Mesangial cell (primary cell): ENCODE data around the gene PNP. TPM values are rescaled to one million over a fixed set of nuclear protein-coding genes. Genes with fewer than 3 reads are reported as not detected.

ENCODE experiments used
- total RNA-seq: library from RNA; depleted of rRNA; stranded (reverse); fragments of >200 nt; gene quantifications from 2 replicates; pipeline ENCODE4 v1.2.3, GENCODE V29; 2015

Gene PNP
- total RNA-seq = 32.2 and 90.8 TPM in 2 replicates

GRCh38 chr14:20469242-20469889, at the start of gene PNP:
Gene PNP, plus strand, starts transcription at chr14:20469406. Its CDS starts 119 bp downstream, at chr14:20469525.

DNA sequence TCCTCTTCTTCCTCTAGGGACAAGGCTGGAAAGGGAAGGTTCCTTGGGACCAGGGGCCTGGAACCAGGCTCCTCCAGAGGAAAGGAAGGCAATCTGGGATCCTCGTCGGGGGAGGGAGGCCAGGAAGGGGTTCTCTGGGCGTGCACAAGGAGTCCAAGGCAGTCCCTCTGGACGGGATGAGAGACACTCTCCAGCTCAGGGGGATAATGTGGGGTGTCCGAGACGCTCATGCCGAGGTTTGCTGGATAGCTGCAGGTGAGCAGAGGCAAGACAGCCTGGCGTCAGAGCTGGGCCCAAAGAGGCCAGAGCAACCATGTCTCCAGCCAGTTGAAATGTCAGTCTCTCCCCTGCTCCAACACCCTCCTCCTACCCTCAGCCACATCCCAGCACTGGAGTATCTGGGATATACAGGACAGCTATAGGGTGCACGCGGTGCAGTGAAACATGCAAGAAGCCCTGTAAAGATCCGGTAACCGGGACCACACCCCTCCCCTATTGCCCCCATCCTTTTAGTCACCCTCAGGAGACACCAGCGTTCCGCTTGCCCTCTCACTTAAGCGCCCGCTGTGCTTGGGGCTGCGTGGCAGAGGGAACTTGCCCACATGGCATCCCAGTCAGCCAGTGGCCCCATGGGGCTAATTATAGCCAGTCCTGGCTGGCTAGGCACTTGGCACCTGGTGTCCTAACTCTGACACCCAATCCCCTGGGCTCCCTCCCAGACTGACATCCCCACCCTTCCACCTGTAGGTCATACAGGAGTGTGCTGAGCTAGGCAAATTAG, 33.4 kb upstream of the PNP start, which contains the start of gene KLHL33:
TSS of gene KLHL33 (minus strand) at position 585 of the 781 bp plus-strand sequence. CDS start at position 230, 355 bp downstream.

GRCh38 chr14:20454516-20455354, 14.5 kb upstream of the PNP start, which contains the start of the genes APEX1 and OSGEP:
Gene APEX1, plus strand, starts transcription at chr14:20455226. Its CDS starts 420 bp downstream, at chr14:20455646.
Gene OSGEP, minus strand, starts transcription at chr14:20454812. Its CDS starts 129 bp downstream, at chr14:20454683.

DNA sequence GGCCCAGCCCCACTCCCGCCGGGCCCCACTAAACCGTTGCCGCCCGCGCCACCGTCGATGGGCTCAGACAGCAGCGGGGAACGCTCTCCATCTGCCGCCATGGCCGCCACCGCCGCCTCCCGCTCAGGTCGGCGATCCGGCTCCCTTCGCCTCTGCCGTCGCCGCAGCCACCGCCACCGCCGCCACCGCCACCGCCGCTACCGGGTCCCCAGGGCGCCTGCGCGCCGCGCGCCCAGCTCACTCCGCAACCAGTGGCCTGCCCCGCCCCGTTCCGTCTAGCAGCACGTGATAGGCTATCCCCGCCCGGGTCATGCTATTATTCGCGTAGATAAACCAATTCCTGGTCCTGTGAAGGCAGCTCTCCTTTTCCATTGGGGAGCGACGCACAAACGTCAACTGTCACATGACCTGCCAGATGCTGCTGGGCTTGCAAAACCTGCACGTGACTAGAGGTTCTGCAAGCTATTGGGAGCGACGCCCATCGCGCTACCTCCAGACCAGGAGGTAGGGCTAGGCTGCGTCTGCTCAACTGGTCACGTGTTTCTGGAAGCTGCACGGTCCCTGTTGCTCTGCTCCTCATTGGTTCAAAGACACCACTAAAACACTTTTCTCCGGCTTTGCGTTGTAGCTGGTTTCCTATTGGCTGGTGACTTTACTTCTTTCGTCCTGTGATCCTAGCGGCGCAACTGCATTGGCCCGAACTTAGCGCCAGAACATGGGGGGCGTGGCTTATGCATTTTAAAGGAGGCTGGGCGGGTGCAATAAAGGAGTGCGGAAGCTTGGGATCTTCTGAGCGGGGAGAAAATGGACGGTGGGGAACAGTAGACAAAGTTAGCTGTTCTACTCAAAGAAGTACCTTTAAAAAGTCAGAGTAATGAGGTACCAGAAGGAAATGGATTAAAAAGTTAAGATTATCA, 7.7 kb upstream of the PNP start, which contains the start of gene PIP4P1:
TSS of gene PIP4P1 (minus strand) at position 210 of the 917 bp plus-strand sequence. CDS start at position 101, 109 bp downstream.

Other genes starting within 250 kb of the PNP start
- not detected in 2 replicates for gene OR11H6, start 245.7 kb upstream of the PNP start, total RNA-seq
- not detected in 2 replicates for gene OR11H7, start 240.4 kb upstream of the PNP start, total RNA-seq
- gene OR11H4, start 230.1 kb upstream of the PNP start, total RNA-seq = not detected in 2 replicates
- gene TTC5, start 163.5 kb upstream of the PNP start, total RNA-seq = 10.4 and 11.2 TPM in 2 replicates
- gene CCNB1IP1, start 136.1 kb upstream of the PNP start, total RNA-seq = 39.8 and 56.3 TPM in 2 replicates
- gene PARP2, start 125.8 kb upstream of the PNP start, total RNA-seq = 6.2 and 19.1 TPM in 2 replicates
- 10.6 and 15.5 TPM in 2 replicates for gene TEP1, start 55.9 kb upstream of the PNP start, total RNA-seq
- gene KLHL33, start 33.2 kb upstream of the PNP start, total RNA-seq = 0.25 TPM in 1 of 2 replicates, not detected in the other
- 33.0 and 62.1 TPM in 2 replicates for gene OSGEP, start 14.6 kb upstream of the PNP start, total RNA-seq
- gene APEX1, start 14.2 kb upstream of the PNP start, total RNA-seq = 186 and 208 TPM in 2 replicates
- 18.9 and 20.2 TPM in 2 replicates for gene PIP4P1, start 8.0 kb upstream of the PNP start, total RNA-seq
- not detected in 2 replicates for gene RNASE10, start 36.1 kb downstream of the PNP start, total RNA-seq
- gene RNASE9, start 91.6 kb downstream of the PNP start, total RNA-seq = not detected in 2 replicates
- gene RNASE11, start 118.6 kb downstream of the PNP start, total RNA-seq = 0.33 TPM in 1 of 2 replicates, not detected in the other
- not detected in 2 replicates for gene RNASE12, start 122.0 kb downstream of the PNP start, total RNA-seq
- gene OR6S1, start 172.3 kb downstream of the PNP start, total RNA-seq = not detected in 2 replicates
- 7.2 and 11.3 TPM in 2 replicates for gene RNASE4, start 215.2 kb downstream of the PNP start, total RNA-seq
- gene ANG, start 219.4 kb downstream of the PNP start, total RNA-seq = 2.7 and 4.6 TPM in 2 replicates